PC-3 (cell line): ENCODE data around the gene SMG9. TPM values are rescaled to one million over a fixed set of nuclear protein-coding genes. Genes with fewer than 3 reads are reported as not detected.

Source experiments
- ATAC-seq: fragments of 200-7000 bp; cut with Tn5 transposase; 2 replicates; pipeline ENCODE4 v1.9.1; 2020; ENCODE audit warnings: mild to moderate bottlenecking, moderate library complexity
- BruUV-seq: library from RNA; stranded (reverse); fragments of 400-500 nt; replicated peaks from 2 replicates; lab custom pipeline; 2021; lab: Mats Ljungman, UMichigan
- CTCF ChIA-PET: fragments of 300-600 bp; sonication (Branson Sonifier 250); formaldehyde crosslinking; loops from one replicate; lab custom pipeline; 2022; ENCODE audit warnings: antibody characterized with exemption; lab: Charles Lee
- POLR2A ChIA-PET: fragments of 300-600 bp; sonication (Branson Sonifier 250); formaldehyde crosslinking; loops from one replicate; lab custom pipeline; 2022; ENCODE audit warnings: antibody characterized with exemption; ENCODE audit not compliant: unreplicated experiment; lab: Charles Lee
- DNase-seq: peaks from one replicate; pipeline ENCODE4 v3.0.0-alpha.2; 2015
- H2AFZ ChIP-seq: fragments of 300-600 bp; sonication (generic); 2 replicates; pipeline ENCODE4 v1.6.0; 2016; ENCODE audit warnings: antibody characterized with exemption, low read length
- H3F3A ChIP-seq: fragments of 300-600 bp; sonication (generic); one replicate; pipeline ENCODE4 v1.6.0; 2017; ENCODE audit warnings: antibody characterized with exemption, low read length, control low read depth, mild to moderate bottlenecking; ENCODE audit not compliant: unreplicated experiment
- H3K27ac ChIP-seq: fragments of 300-600 bp; sonication (generic); 2 replicates; pipeline ENCODE4 v1.5.1; 2016; ENCODE audit warnings: mild to moderate bottlenecking, low read length
- H3K27me3 ChIP-seq: fragments of 300-600 bp; sonication (generic); 2 replicates; pipeline ENCODE4 v1.6.1; 2016; ENCODE audit warnings: low read length, mixed read lengths
- H3K36me3 ChIP-seq: fragments of 300-600 bp; sonication (generic); 2 replicates; pipeline ENCODE4 v1.6.1; 2016; ENCODE audit warnings: low read depth, mixed run types, low read length, mixed read lengths
- H3K4me1 ChIP-seq: fragments of 300-600 bp; sonication (generic); 2 replicates; pipeline ENCODE4 v1.5.1; 2016; ENCODE audit warnings: low read length; ENCODE audit not compliant: insufficient read depth
- H3K4me2 ChIP-seq: fragments of 300-600 bp; sonication (generic); 2 replicates; pipeline ENCODE4 v1.6.0; 2016; ENCODE audit warnings: low read length
- H3K4me3 ChIP-seq: fragments of 300-600 bp; sonication (generic); 2 replicates; pipeline ENCODE4 v1.5.1; 2016; ENCODE audit warnings: mild to moderate bottlenecking, low read length, mixed read lengths
- H3K79me2 ChIP-seq: fragments of 300-600 bp; sonication (generic); 2 replicates; pipeline ENCODE4 v1.6.1; 2017; ENCODE audit warnings: low read length, mixed read lengths
- H3K9ac ChIP-seq: fragments of 300-600 bp; sonication (generic); 2 replicates; pipeline ENCODE4 v1.6.0; 2016; ENCODE audit warnings: mild to moderate bottlenecking, low read length
- H3K9me2 ChIP-seq: fragments of 300-600 bp; sonication (generic); replicated peaks from 2 replicates; pipeline ENCODE4 v1.6.1; 2016; ENCODE audit warnings: mixed run types, low read length, mixed read lengths
- H3K9me3 ChIP-seq: fragments of 300-600 bp; sonication (generic); 2 replicates; pipeline ENCODE4 v1.6.1; 2016; ENCODE audit warnings: low read length, mixed read lengths
- H4K20me1 ChIP-seq: fragments of 300-600 bp; sonication (generic); 2 replicates; pipeline ENCODE4 v1.6.1; 2016; ENCODE audit warnings: low read length, mixed read lengths
- CTCF ChIP-seq: fragments of 300-600 bp; sonication (generic); conservative IDR thresholded peaks from 2 replicates; pipeline ENCODE4 v1.5.1; 2017; ENCODE audit warnings: antibody characterized with exemption, low read depth, mild to moderate bottlenecking, low read length
- EZH2 ChIP-seq: fragments of 300-600 bp; sonication (generic); IDR thresholded peaks from one replicate; pipeline ENCODE4 v1.6.1; 2017; ENCODE audit warnings: antibody characterized with exemption, mild to moderate bottlenecking, low read length; ENCODE audit not compliant: unreplicated experiment
- EZH2phosphoT487 ChIP-seq: fragments of 300-600 bp; sonication (generic); IDR thresholded peaks from 2 replicates; pipeline ENCODE4 v1.6.1; 2018; ENCODE audit warnings: mild to moderate bottlenecking, antibody characterized with exemption, low read length, borderline replicate concordance
- intact Hi-C: fragments of 100-400 bp; cut with micrococcal nuclease; formaldehyde crosslinking; loops from 2 replicates; pipeline ENCODE4 v1.9.0; 2023
- total RNA-seq: library from RNA; depleted of rRNA; stranded (reverse); fragments of >200 nt; gene quantifications from 2 replicates; pipeline ENCODE4 v1.2.3, GENCODE V29; 2014

SMG9 gene
- total RNA-seq, 1 experiment from 2014 or later: 48.8 TPM

GRCh38 chr19:43692877-43693276, 61.9 kb downstream of the SMG9 start:
- H3K27me3 ChIP-seq: no peaks in the 10 kb centered on the region
- no peak overlapping the region for H2AFZ ChIP-seq
- ATAC-seq (no peak), DNase-seq (no peak)
- no peaks in the 10 kb centered on the region for H4K20me1 ChIP-seq
- BruUV-seq: no TSS peak
- H3K4me1 ChIP-seq: peaks cover 8% of the 10 kb centered on the region; the same call in 1 of the 2 replicates
- H3K9me2 ChIP-seq: no peaks in the 10 kb centered on the region
- H3F3A ChIP-seq: no peaks in the 10 kb centered on the region
- intact Hi-C loops: no loop called here
- H3K36me3 ChIP-seq: no peaks in the 10 kb centered on the region
- H3K79me2 ChIP-seq: no peaks in the 10 kb centered on the region
- H3K9ac ChIP-seq: no peak overlapping the region
- ChIA-PET CTCF (no interaction called here), POLR2A (no interaction called here)
- no peak overlapping the region for H3K4me2 ChIP-seq
- TF ChIP-seq CTCF (no peak), EZH2 (no peak), EZH2phosphoT487 (no peak)
- no peak overlapping the region for H3K27ac ChIP-seq
- H3K4me3 ChIP-seq: no peak overlapping the region
- H3K9me3 ChIP-seq: no peaks in the 10 kb centered on the region

- no TSS peak for BruUV-seq
- TF ChIP-seq EZH2 (no peak), CTCF (no peak), EZH2phosphoT487 (no peak)
- POLR2A ChIA-PET: no interaction called here
Measured at GRCh38 chr19:43692385-43692784, 62.4 kb downstream of the SMG9 start.

GRCh38 chr19:43691755-43692154, 63.0 kb downstream of the SMG9 start:
- no TSS peak for BruUV-seq
- ATAC-seq (no peak), DNase-seq (no peak)
- Histone ChIP-seq H3K27ac (no peak overlapping the region), H3K9me2 (no peaks in the 10 kb centered on the region), H3K36me3 (no peaks in the 10 kb centered on the region), H3K4me3 (no peak overlapping the region), H4K20me1 (no peaks in the 10 kb centered on the region), H3F3A (no peaks in the 10 kb centered on the region), H3K4me1 (peaks cover 8% of the 10 kb centered on the region; the same call in 1 of the 2 replicates), H2AFZ (no peak overlapping the region), H3K79me2 (no peaks in the 10 kb centered on the region), H3K4me2 (no peak overlapping the region), H3K27me3 (no peaks in the 10 kb centered on the region), H3K9ac (no peak overlapping the region), H3K9me3 (no peaks in the 10 kb centered on the region)
- intact Hi-C loops: no loop called here
- TF ChIP-seq EZH2phosphoT487: no peak
- TF ChIP-seq CTCF: no peak
- no peak for TF ChIP-seq EZH2
- ChIA-PET CTCF (no interaction called here), POLR2A (no interaction called here)

More at GRCh38 chr19:43692385-43692784, 62.4 kb downstream of the SMG9 start:
- DNase-seq: no peak
- H2AFZ ChIP-seq: no peak overlapping the region
- H3K36me3 ChIP-seq: no peaks in the 10 kb centered on the region
- no peaks in the 10 kb centered on the region for H3K9me3 ChIP-seq
- H4K20me1 ChIP-seq: no peaks in the 10 kb centered on the region
- H3K4me2 ChIP-seq: no peak overlapping the region
- ATAC-seq: no peak
- intact Hi-C loops: no loop called here
- H3K27ac ChIP-seq: no peak overlapping the region
- H3K9ac ChIP-seq: no peak overlapping the region
- no peaks in the 10 kb centered on the region for H3F3A ChIP-seq
- CTCF ChIA-PET: no interaction called here
- no peaks in the 10 kb centered on the region for H3K9me2 ChIP-seq
- H3K79me2 ChIP-seq: no peaks in the 10 kb centered on the region
- H3K4me3 ChIP-seq: no peak overlapping the region
- H3K27me3 ChIP-seq: no peaks in the 10 kb centered on the region
- peaks cover 8% of the 10 kb centered on the region; the same call in 1 of the 2 replicates for H3K4me1 ChIP-seq
